ENCODE data around the gene UNC5B. TPM values are rescaled to one million over a fixed set of nuclear protein-coding genes. Genes with fewer than 3 reads are reported as not detected.

The UNC5B gene
- total RNA-seq, 4 donors from 2014 or later, result 2.2 to 3.7 (median 3.2) TPM

DNA sequence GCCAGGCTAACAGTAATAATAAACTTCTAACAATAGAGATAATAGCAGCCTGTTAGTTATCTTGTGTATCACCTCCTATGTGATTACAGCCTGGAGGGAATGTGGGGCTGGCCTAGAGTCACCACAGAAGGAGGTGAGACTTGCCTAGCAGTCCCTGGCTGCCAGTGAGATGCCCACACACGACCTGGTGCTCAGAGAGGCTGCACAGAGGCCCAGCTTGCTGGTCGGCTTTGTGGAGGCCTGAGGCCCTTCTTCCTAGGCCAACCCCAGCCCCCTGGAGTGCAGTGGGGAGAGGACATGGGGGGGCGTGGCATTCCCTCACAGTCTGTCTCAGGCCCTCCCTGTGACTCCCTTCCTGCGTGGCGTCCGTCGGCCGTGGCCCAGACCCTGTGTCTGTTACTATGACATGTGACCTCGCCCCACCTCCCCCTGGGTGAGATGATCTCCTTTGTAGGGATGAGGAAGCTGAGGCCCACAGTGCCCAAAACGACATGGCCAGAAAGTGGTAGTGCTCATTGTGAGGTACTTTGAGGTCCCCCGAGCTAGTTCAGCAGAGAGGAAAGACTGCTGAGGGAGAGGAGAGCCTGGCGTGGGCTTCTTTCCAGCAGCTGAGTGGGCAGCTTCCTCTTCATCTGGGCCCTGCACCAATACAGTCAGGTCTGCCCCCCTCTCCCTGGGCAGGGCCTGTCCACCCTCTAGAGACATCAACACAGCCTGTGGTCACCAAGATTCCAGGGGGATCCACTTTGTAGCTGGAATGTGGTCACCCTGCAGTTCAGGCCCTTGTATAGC is 29.7 kb downstream of the UNC5B start:
- H3K4me3 ChIP-seq, result no peak overlapping the region
- no peak overlapping the region for H3K27ac ChIP-seq
- TF ChIP-seq EP300 (IDR thresholded peaks at IDR 0.05) (no peak), POLR2AphosphoS5 (IDR thresholded peaks at IDR 0.05) (no peak), POLR2A (IDR thresholded peaks at IDR 0.05) (no peak)
- TF ChIP-seq, protein P1, sequence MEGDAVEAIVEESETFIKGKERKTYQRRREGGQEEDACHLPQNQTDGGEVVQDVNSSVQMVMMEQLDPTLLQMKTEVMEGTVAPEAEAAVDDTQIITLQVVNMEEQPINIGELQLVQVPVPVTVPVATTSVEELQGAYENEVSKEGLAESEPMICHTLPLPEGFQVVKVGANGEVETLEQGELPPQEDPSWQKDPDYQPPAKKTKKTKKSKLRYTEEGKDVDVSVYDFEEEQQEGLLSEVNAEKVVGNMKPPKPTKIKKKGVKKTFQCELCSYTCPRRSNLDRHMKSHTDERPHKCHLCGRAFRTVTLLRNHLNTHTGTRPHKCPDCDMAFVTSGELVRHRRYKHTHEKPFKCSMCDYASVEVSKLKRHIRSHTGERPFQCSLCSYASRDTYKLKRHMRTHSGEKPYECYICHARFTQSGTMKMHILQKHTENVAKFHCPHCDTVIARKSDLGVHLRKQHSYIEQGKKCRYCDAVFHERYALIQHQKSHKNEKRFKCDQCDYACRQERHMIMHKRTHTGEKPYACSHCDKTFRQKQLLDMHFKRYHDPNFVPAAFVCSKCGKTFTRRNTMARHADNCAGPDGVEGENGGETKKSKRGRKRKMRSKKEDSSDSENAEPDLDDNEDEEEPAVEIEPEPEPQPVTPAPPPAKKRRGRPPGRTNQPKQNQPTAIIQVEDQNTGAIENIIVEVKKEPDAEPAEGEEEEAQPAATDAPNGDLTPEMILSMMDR (IDR thresholded peaks at IDR 0.05), result no peak
- no peak for ATAC-seq
- no peaks in the 10 kb centered on the region for H3K9me3 ChIP-seq
- no peaks in the 10 kb centered on the region for H3K27me3 ChIP-seq
- H3K36me3 ChIP-seq, result no peaks in the 10 kb centered on the region
- peaks cover 0 to 49% (median 25%) of the 10 kb centered on the region in 3 donors for H3K4me1 ChIP-seq
- WGBS, 2 donors (ENCODE audit: low coverage in 1 of 2), result no CpG with 5 or more reads among the region's 12 CpGs

DNA sequence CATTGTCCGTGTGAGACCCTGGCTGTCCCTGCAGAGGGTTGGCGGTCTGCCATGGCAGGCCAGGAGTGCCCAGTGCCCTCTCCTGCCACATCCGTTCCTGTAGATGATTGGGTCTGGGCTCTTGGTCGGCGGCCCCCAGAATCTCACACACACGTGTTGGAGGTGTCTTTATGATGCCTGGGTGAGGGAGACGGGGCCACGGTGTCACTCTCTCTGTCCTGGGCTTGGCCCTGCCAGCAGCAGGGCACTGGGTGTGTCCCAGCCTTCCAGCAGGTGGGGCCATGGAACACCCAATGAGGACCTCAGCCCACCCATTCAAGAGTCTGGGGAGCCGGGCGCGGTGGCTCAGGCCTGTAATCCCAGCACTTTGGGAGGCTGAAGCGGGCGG is 30.2 kb downstream of the UNC5B start:
- ATAC-seq, result no peak
- no peaks in the 10 kb centered on the region for H3K9me3 ChIP-seq
- peaks cover 0 to 49% (median 25%) of the 10 kb centered on the region in 3 donors for H3K4me1 ChIP-seq
- WGBS, 2 donors (ENCODE audit: low coverage in 1 of 2), result no CpG with 5 or more reads among the region's 13 CpGs
- no peak overlapping the region for H3K4me3 ChIP-seq
- H3K36me3 ChIP-seq, result no peaks in the 10 kb centered on the region
- no peaks in the 10 kb centered on the region for H3K27me3 ChIP-seq
- TF ChIP-seq POLR2AphosphoS5 (IDR thresholded peaks at IDR 0.05), result no peak
- H3K27ac ChIP-seq, result no peak overlapping the region

DNA sequence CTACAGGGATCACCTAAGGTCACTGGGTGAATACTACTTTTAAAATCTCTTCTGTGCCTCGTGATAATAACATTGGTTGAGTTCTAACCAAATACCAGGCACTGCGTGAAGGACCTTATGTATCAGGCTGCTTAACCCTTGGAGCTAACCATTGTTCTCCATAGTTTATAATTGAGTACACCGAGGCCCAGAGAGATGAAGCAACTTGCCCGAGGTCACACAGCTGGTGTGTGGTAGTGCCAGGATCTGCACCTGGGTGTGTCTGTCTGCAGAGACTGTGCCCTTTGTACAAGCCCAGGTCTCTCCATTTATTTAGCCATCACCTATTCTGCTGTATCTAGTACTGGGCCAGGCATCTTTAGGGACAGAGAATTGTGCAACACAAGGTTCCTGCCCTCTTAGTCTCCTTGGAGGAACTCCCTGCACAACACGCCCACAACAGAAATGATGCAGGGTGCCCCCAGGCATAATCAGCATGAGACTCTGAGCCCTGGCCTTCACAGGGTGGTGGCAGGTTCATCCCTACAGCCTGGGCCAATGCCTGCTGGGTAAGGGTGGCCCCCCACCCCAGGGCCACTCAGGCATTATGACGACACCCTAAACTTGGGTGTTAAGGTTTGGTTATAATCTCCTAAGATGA is 31.5 kb downstream of the UNC5B start:
- Histone ChIP-seq H3K27me3 (no peaks in the 10 kb centered on the region), H3K27ac (peak overlapping the region in 2 of 4 donors; percentile 26 to 31), H3K4me1 (peaks cover 0 to 49% (median 25%) of the 10 kb centered on the region in 3 donors), H3K9me3 (no peaks in the 10 kb centered on the region), H3K36me3 (no peaks in the 10 kb centered on the region), H3K4me3 (no peak overlapping the region)
- TF ChIP-seq POLR2AphosphoS5 (IDR thresholded peaks at IDR 0.05), result no peak
- TF ChIP-seq, protein P1 (IDR thresholded peaks at IDR 0.05), result no peak
- peak; percentile 66 for ATAC-seq
- 42% methylated on average over 2 of the region's 6 CpGs; no CpG with 5 or more reads in 1 of the 2 donors for WGBS, 2 donors (ENCODE audit: low coverage in 1 of 2)

DNA sequence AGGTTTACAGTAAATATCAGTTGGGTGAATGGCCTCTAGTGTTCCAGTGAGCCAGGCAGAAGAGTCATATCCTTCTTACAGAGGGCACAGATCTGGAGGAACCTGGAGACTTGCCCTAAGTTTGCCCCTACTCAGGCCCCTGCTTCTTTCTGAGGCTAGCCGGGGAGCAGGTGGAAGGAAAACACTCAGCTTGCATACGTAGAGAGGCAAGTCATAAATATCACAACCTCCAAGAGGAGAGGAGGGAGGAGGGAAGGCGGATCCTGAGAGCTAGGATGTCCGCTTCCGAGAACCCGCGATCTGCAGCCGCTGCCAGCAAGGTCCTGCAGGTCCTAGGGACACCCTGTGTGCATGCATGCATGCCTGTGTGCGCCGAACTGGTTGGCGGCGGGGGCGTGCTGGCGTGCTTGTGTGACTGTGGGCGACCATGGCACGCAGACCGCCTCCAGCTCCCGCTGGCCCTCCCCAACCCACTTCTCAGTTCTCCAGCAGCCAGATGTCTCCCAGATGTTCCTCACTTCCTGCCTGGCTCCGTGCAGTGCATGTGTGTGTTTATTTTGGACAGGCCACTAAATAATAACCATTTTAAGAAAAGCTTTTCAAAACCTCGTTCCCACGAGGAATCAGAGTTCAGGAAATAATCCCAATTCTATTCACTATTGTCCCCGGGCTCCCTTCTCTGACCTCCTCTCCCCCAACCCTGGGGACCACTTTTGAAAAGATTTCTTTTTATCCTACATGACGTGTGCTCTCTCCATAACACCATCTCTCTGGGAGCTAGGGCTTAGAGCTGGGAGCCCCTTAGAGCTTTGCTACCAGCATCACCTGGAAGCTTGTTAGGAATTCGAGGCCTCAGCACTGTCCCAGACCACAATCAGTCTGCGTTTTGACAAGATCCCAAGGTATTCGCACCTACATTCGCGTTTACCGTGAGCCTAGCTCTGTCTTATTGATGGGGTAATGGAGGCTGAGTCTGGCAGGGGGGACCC is 32.4 kb downstream of the UNC5B start:
- TF ChIP-seq EP300 (IDR thresholded peaks at IDR 0.05) (no peak), POLR2AphosphoS5 (IDR thresholded peaks at IDR 0.05) (no peak), POLR2A (IDR thresholded peaks at IDR 0.05) (no peak)
- TF ChIP-seq, protein P1 (IDR thresholded peaks at IDR 0.05), result no peak
- H3K36me3 ChIP-seq, result no peaks in the 10 kb centered on the region
- WGBS, 2 donors (ENCODE audit: low coverage in 1 of 2), result 27 to 53% methylated on average over 14 to 25 of the region's 29 CpGs
- H3K9me3 ChIP-seq, result no peaks in the 10 kb centered on the region
- no peaks in the 10 kb centered on the region for H3K27me3 ChIP-seq
- peak; percentile 71 for ATAC-seq
- peak overlapping the region in 2 of 4 donors; percentile 26 to 31 for H3K27ac ChIP-seq
- peaks cover 0 to 49% (median 25%) of the 10 kb centered on the region in 3 donors for H3K4me1 ChIP-seq
- peak overlapping the region in 1 of 2 donors; percentile 24 for H3K4me3 ChIP-seq

Measured in gastroesophageal sphincter (tissue), 4 donors.